Mammary epithelial cell (primary cell): ENCODE data around the gene COL23A1.

Experiments
- EZH2 ChIP-seq: IDR thresholded peaks from 2 replicates; pipeline ENCODE4 v1.6.1; 2012; ENCODE audit warnings: low read length, inconsistent platforms, borderline replicate concordance
- TF ChIP-seq, protein P1 (sequence below), 2 donors: IDR thresholded peaks in 1 of 2; conservative IDR thresholded peaks in 1 of 2; 2 replicates each; pipeline ENCODE4 v1.5.1; 2011 to 2012; ENCODE audit warnings: inconsistent platforms in 2 of 2, low read length in 2 of 2, mild to moderate bottlenecking in 2 of 2, control low read depth in 1 of 2, low read depth in 1 of 2; ENCODE audit not compliant: insufficient read depth in 1 of 2; ENCODE audit errors: extremely low read depth in 1 of 2

- TF ChIP-seq, protein P1, sequence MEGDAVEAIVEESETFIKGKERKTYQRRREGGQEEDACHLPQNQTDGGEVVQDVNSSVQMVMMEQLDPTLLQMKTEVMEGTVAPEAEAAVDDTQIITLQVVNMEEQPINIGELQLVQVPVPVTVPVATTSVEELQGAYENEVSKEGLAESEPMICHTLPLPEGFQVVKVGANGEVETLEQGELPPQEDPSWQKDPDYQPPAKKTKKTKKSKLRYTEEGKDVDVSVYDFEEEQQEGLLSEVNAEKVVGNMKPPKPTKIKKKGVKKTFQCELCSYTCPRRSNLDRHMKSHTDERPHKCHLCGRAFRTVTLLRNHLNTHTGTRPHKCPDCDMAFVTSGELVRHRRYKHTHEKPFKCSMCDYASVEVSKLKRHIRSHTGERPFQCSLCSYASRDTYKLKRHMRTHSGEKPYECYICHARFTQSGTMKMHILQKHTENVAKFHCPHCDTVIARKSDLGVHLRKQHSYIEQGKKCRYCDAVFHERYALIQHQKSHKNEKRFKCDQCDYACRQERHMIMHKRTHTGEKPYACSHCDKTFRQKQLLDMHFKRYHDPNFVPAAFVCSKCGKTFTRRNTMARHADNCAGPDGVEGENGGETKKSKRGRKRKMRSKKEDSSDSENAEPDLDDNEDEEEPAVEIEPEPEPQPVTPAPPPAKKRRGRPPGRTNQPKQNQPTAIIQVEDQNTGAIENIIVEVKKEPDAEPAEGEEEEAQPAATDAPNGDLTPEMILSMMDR (conservative IDR thresholded peaks at IDR 0.05 in 1 of 2, IDR thresholded peaks at IDR 0.05 in 1 of 2; ENCODE audit: extremely low read depth in 1 of 2, insufficient read depth in 1 of 2, low read depth in 1 of 2, low read length in 2 of 2), result no peak
- TF ChIP-seq EZH2, result no peak
These were observed 341.4 kb downstream of the COL23A1 start for GRCh38 chr5:178248750-178249149.
